HG02943 (cell line): ENCODE data around the gene HTR5A.

Experiments used
- ATAC-seq: cut with Tn5 transposase; IDR thresholded peaks from one replicate; pipeline ENCODE4 v1.9.1; 2021; ENCODE audit warnings: mild to moderate bottlenecking, low read depth, moderate library complexity; ENCODE audit not compliant: unreplicated experiment

HTR5A gene

GRCh38 chr7:155084021-155084420 is 13.9 kb downstream of the HTR5A start:
- no peak for ATAC-seq

- no peak for ATAC-seq
Observed at GRCh38 chr7:155084969-155085368, 14.8 kb downstream of the HTR5A start.

- ATAC-seq = no peak
Observed at GRCh38 chr7:155090684-155091083, 20.6 kb downstream of the HTR5A start.

- ATAC-seq = no peak
Observed at GRCh38 chr7:155093596-155093995, 23.5 kb downstream of the HTR5A start.

- ATAC-seq = no peak
Observed at GRCh38 chr7:155094636-155095135, 24.6 kb downstream of the HTR5A start.

GRCh38 chr7:155097338-155097737 is 27.2 kb downstream of the HTR5A start:
- ATAC-seq = no peak

- no peak for ATAC-seq
Observed at GRCh38 chr7:155103839-155104238, 33.7 kb downstream of the HTR5A start.

- no peak for ATAC-seq
Observed at GRCh38 chr7:155104913-155105312, 34.8 kb downstream of the HTR5A start.

- ATAC-seq = no peak
Observed at GRCh38 chr7:155106356-155106755, 36.2 kb downstream of the HTR5A start.

- ATAC-seq = no peak
Observed at GRCh38 chr7:155107126-155107525, 37.0 kb downstream of the HTR5A start.

GRCh38 chr7:155108144-155108901 is 38.2 kb downstream of the HTR5A start:
- no peak for ATAC-seq

- no peak for ATAC-seq
Observed at GRCh38 chr7:155109121-155109520, 39.0 kb downstream of the HTR5A start.

- no peak for ATAC-seq
Observed at GRCh38 chr7:155115288-155115687, 45.2 kb downstream of the HTR5A start.

GRCh38 chr7:155119801-155120382 is 49.8 kb downstream of the HTR5A start:
- ATAC-seq = no peak

- no peak for ATAC-seq
Observed at GRCh38 chr7:155120460-155120859, 50.3 kb downstream of the HTR5A start.

GRCh38 chr7:155122831-155123230 is 52.7 kb downstream of the HTR5A start:
- no peak for ATAC-seq

- no peak for ATAC-seq
Observed at GRCh38 chr7:155123413-155123812, 53.3 kb downstream of the HTR5A start.

- ATAC-seq = no peak
Observed at GRCh38 chr7:155124706-155125105, 54.6 kb downstream of the HTR5A start.

GRCh38 chr7:155129186-155129585 is 59.1 kb downstream of the HTR5A start:
- no peak for ATAC-seq

GRCh38 chr7:155129789-155130188 is 59.7 kb downstream of the HTR5A start:
- no peak for ATAC-seq

GRCh38 chr7:155130493-155130892 is 60.4 kb downstream of the HTR5A start:
- no peak for ATAC-seq

- ATAC-seq = no peak
Observed at GRCh38 chr7:155131090-155131489, 61.0 kb downstream of the HTR5A start.
